ENCODE measurements around the gene ANXA6.

GRCh38 chr5:151150471-151151262 is 6.9 kb downstream of the ANXA6 start:
- TF ChIP-seq, protein P1, sequence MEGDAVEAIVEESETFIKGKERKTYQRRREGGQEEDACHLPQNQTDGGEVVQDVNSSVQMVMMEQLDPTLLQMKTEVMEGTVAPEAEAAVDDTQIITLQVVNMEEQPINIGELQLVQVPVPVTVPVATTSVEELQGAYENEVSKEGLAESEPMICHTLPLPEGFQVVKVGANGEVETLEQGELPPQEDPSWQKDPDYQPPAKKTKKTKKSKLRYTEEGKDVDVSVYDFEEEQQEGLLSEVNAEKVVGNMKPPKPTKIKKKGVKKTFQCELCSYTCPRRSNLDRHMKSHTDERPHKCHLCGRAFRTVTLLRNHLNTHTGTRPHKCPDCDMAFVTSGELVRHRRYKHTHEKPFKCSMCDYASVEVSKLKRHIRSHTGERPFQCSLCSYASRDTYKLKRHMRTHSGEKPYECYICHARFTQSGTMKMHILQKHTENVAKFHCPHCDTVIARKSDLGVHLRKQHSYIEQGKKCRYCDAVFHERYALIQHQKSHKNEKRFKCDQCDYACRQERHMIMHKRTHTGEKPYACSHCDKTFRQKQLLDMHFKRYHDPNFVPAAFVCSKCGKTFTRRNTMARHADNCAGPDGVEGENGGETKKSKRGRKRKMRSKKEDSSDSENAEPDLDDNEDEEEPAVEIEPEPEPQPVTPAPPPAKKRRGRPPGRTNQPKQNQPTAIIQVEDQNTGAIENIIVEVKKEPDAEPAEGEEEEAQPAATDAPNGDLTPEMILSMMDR (IDR thresholded peaks at IDR 0.05): no peak
- TF ChIP-seq POLR2A (IDR thresholded peaks at IDR 0.05): no peak

Measured in esophagus squamous epithelium (tissue), 4 donors.